Measurements from ENCODE around the gene NCKAP5.

Gene NCKAP5

GRCh38 chr2:132804051-132804450 lies 764.2 kb downstream of the NCKAP5 start:
- Histone ChIP-seq H3K4me1 (ENCODE audit: control insufficient read depth, low read depth, low read length) (peaks cover 5% of the 10 kb centered on the region), H2BK5ac (ENCODE audit: low read length) (no peak overlapping the region), H3K18ac (ENCODE audit: low read length) (no peak overlapping the region), H3K4me2 (ENCODE audit: low read length) (no peak overlapping the region), H3K4ac (ENCODE audit: low read depth, low read length) (no peak overlapping the region), H2BK15ac (replicated peaks; ENCODE audit: low read depth) (no peak overlapping the region), H2BK120ac (ENCODE audit: low read depth, low read length) (no peak overlapping the region), H3K36me3 (ENCODE audit: control insufficient read depth, insufficient read depth, low read length) (no peaks in the 10 kb centered on the region), H3K23ac (ENCODE audit: low read length) (no peak overlapping the region), H3K27ac (ENCODE audit: low read depth, low read length) (no peak overlapping the region), H3K4me3 (ENCODE audit: low read length) (no peak overlapping the region), H3K56ac (ENCODE audit: low read length) (no peak overlapping the region), H3K9ac (ENCODE audit: low read length) (no peak overlapping the region), H3K79me2 (ENCODE audit: control insufficient read depth, insufficient read depth, low read length) (no peaks in the 10 kb centered on the region), H4K5ac (ENCODE audit: low read length) (no peak overlapping the region), H4K8ac (ENCODE audit: low read depth, low read length) (no peak overlapping the region), H2AK5ac (ENCODE audit: low read length) (no peak overlapping the region), H3K79me1 (ENCODE audit: low read length) (no peaks in the 10 kb centered on the region), H3K27me3 (ENCODE audit: insufficient read depth, low read length, poor library complexity) (no peaks in the 10 kb centered on the region)
- DNase-seq = peak; percentile 55
- WGBS (ENCODE audit: extremely low coverage, insufficient coverage, low lambda C conversion rate) = no CpG with 5 or more reads among the region's 4 CpGs

GRCh38 chr2:132798341-132798740 lies 769.9 kb downstream of the NCKAP5 start:
- Histone ChIP-seq H2BK120ac (ENCODE audit: low read depth, low read length) (no peak overlapping the region), H2AK5ac (ENCODE audit: low read length) (no peak overlapping the region), H3K18ac (ENCODE audit: low read length) (no peak overlapping the region), H3K4ac (ENCODE audit: low read depth, low read length) (no peak overlapping the region), H3K56ac (ENCODE audit: low read length) (no peak overlapping the region), H3K23ac (ENCODE audit: low read length) (no peak overlapping the region), H3K36me3 (ENCODE audit: control insufficient read depth, insufficient read depth, low read length) (no peaks in the 10 kb centered on the region), H3K9ac (ENCODE audit: low read length) (no peak overlapping the region), H2BK5ac (ENCODE audit: low read length) (no peak overlapping the region), H3K4me3 (ENCODE audit: low read length) (no peak overlapping the region), H3K4me2 (ENCODE audit: low read length) (no peak overlapping the region), H4K5ac (ENCODE audit: low read length) (no peak overlapping the region), H3K27ac (ENCODE audit: low read depth, low read length) (no peak overlapping the region), H3K79me1 (ENCODE audit: low read length) (no peaks in the 10 kb centered on the region), H3K79me2 (ENCODE audit: control insufficient read depth, insufficient read depth, low read length) (no peaks in the 10 kb centered on the region), H4K8ac (ENCODE audit: low read depth, low read length) (no peak overlapping the region), H3K4me1 (ENCODE audit: control insufficient read depth, low read depth, low read length) (no peaks in the 10 kb centered on the region), H2BK15ac (replicated peaks; ENCODE audit: low read depth) (no peak overlapping the region), H3K27me3 (ENCODE audit: insufficient read depth, low read length, poor library complexity) (no peaks in the 10 kb centered on the region)
- DNase-seq = no peak

GRCh38 chr2:132797556-132797955 lies 770.7 kb downstream of the NCKAP5 start:
- no peaks in the 10 kb centered on the region for H3K36me3 ChIP-seq (ENCODE audit: control insufficient read depth, insufficient read depth, low read length)
- H3K27me3 ChIP-seq (ENCODE audit: insufficient read depth, low read length, poor library complexity) = no peaks in the 10 kb centered on the region
- WGBS (ENCODE audit: extremely low coverage, insufficient coverage, low lambda C conversion rate) = no CpG with 5 or more reads among the region's 3 CpGs
- no peak overlapping the region for H3K4ac ChIP-seq (ENCODE audit: low read depth, low read length)
- H3K4me1 ChIP-seq (ENCODE audit: control insufficient read depth, low read depth, low read length) = no peaks in the 10 kb centered on the region
- no peak overlapping the region for H2BK5ac ChIP-seq (ENCODE audit: low read length)
- no peak overlapping the region for H3K18ac ChIP-seq (ENCODE audit: low read length)
- H2BK120ac ChIP-seq (ENCODE audit: low read depth, low read length) = no peak overlapping the region
- H3K27ac ChIP-seq (ENCODE audit: low read depth, low read length) = no peak overlapping the region
- H3K56ac ChIP-seq (ENCODE audit: low read length) = no peak overlapping the region
- H3K9ac ChIP-seq (ENCODE audit: low read length) = no peak overlapping the region
- no peak overlapping the region for H2AK5ac ChIP-seq (ENCODE audit: low read length)
- H4K8ac ChIP-seq (ENCODE audit: low read depth, low read length) = no peak overlapping the region
- no peak overlapping the region for H3K4me3 ChIP-seq (ENCODE audit: low read length)
- DNase-seq = no peak
- no peak overlapping the region for H3K23ac ChIP-seq (ENCODE audit: low read length)
- H3K79me2 ChIP-seq (ENCODE audit: control insufficient read depth, insufficient read depth, low read length) = no peaks in the 10 kb centered on the region
- no peak overlapping the region for H3K4me2 ChIP-seq (ENCODE audit: low read length)
- no peaks in the 10 kb centered on the region for H3K79me1 ChIP-seq (ENCODE audit: low read length)
- no peak overlapping the region for H2BK15ac ChIP-seq (replicated peaks; ENCODE audit: low read depth)
- no peak overlapping the region for H4K5ac ChIP-seq (ENCODE audit: low read length)

- Histone ChIP-seq H2BK5ac (ENCODE audit: low read length) (no peak overlapping the region), H3K9ac (ENCODE audit: low read length) (no peak overlapping the region), H3K4ac (ENCODE audit: low read depth, low read length) (no peak overlapping the region), H3K27ac (ENCODE audit: low read depth, low read length) (no peak overlapping the region), H3K56ac (ENCODE audit: low read length) (no peak overlapping the region), H2BK120ac (ENCODE audit: low read depth, low read length) (no peak overlapping the region), H3K4me2 (ENCODE audit: low read length) (no peak overlapping the region), H3K36me3 (ENCODE audit: control insufficient read depth, insufficient read depth, low read length) (no peaks in the 10 kb centered on the region), H2AK5ac (ENCODE audit: low read length) (no peak overlapping the region), H3K27me3 (ENCODE audit: insufficient read depth, low read length, poor library complexity) (no peaks in the 10 kb centered on the region), H3K79me1 (ENCODE audit: low read length) (no peaks in the 10 kb centered on the region), H3K79me2 (ENCODE audit: control insufficient read depth, insufficient read depth, low read length) (no peaks in the 10 kb centered on the region), H3K23ac (ENCODE audit: low read length) (no peak overlapping the region), H3K4me3 (ENCODE audit: low read length) (no peak overlapping the region), H2BK15ac (replicated peaks; ENCODE audit: low read depth) (no peak overlapping the region), H3K18ac (ENCODE audit: low read length) (no peak overlapping the region), H4K8ac (ENCODE audit: low read depth, low read length) (no peak overlapping the region), H3K4me1 (ENCODE audit: control insufficient read depth, low read depth, low read length) (no peaks in the 10 kb centered on the region), H4K5ac (ENCODE audit: low read length) (no peak overlapping the region)
- no CpG with 5 or more reads among the region's 3 CpGs for WGBS (ENCODE audit: extremely low coverage, insufficient coverage, low lambda C conversion rate)
- DNase-seq = no peak
Observed at GRCh38 chr2:132797071-132797470, 771.2 kb downstream of the NCKAP5 start.

- H3K4me3 ChIP-seq (ENCODE audit: low read length) = no peak overlapping the region
- no peak overlapping the region for H3K4ac ChIP-seq (ENCODE audit: low read depth, low read length)
- no peak overlapping the region for H2BK5ac ChIP-seq (ENCODE audit: low read length)
- no peak overlapping the region for H3K23ac ChIP-seq (ENCODE audit: low read length)
- no peak overlapping the region for H2BK120ac ChIP-seq (ENCODE audit: low read depth, low read length)
- H3K27me3 ChIP-seq (ENCODE audit: insufficient read depth, low read length, poor library complexity) = no peaks in the 10 kb centered on the region
- no peak overlapping the region for H2AK5ac ChIP-seq (ENCODE audit: low read length)
- H3K27ac ChIP-seq (ENCODE audit: low read depth, low read length) = no peak overlapping the region
- no peak overlapping the region for H3K18ac ChIP-seq (ENCODE audit: low read length)
- H3K36me3 ChIP-seq (ENCODE audit: control insufficient read depth, insufficient read depth, low read length) = no peaks in the 10 kb centered on the region
- no peak overlapping the region for H3K56ac ChIP-seq (ENCODE audit: low read length)
- H4K8ac ChIP-seq (ENCODE audit: low read depth, low read length) = no peak overlapping the region
- no peak overlapping the region for H3K9ac ChIP-seq (ENCODE audit: low read length)
- H2BK15ac ChIP-seq (replicated peaks; ENCODE audit: low read depth) = no peak overlapping the region
- DNase-seq = no peak
- no peaks in the 10 kb centered on the region for H3K79me2 ChIP-seq (ENCODE audit: control insufficient read depth, insufficient read depth, low read length)
- no CpG with 5 or more reads among the region's 2 CpGs for WGBS (ENCODE audit: extremely low coverage, insufficient coverage, low lambda C conversion rate)
- H3K4me1 ChIP-seq (ENCODE audit: control insufficient read depth, low read depth, low read length) = no peaks in the 10 kb centered on the region
- H4K5ac ChIP-seq (ENCODE audit: low read length) = no peak overlapping the region
- no peak overlapping the region for H3K4me2 ChIP-seq (ENCODE audit: low read length)
- no peaks in the 10 kb centered on the region for H3K79me1 ChIP-seq (ENCODE audit: low read length)
Observed at GRCh38 chr2:132795220-132795619, 773.0 kb downstream of the NCKAP5 start.

GRCh38 chr2:132793532-132793931 lies 774.7 kb downstream of the NCKAP5 start:
- no peak overlapping the region for H2BK120ac ChIP-seq (ENCODE audit: low read depth, low read length)
- DNase-seq = no peak
- H3K27me3 ChIP-seq (ENCODE audit: insufficient read depth, low read length, poor library complexity) = no peaks in the 10 kb centered on the region
- no peaks in the 10 kb centered on the region for H3K36me3 ChIP-seq (ENCODE audit: control insufficient read depth, insufficient read depth, low read length)
- H3K4me3 ChIP-seq (ENCODE audit: low read length) = no peak overlapping the region
- H3K4me2 ChIP-seq (ENCODE audit: low read length) = no peak overlapping the region
- H2BK15ac ChIP-seq (replicated peaks; ENCODE audit: low read depth) = no peak overlapping the region
- no peaks in the 10 kb centered on the region for H3K4me1 ChIP-seq (ENCODE audit: control insufficient read depth, low read depth, low read length)
- no peak overlapping the region for H3K9ac ChIP-seq (ENCODE audit: low read length)
- no peak overlapping the region for H4K5ac ChIP-seq (ENCODE audit: low read length)
- no peak overlapping the region for H3K23ac ChIP-seq (ENCODE audit: low read length)
- no peak overlapping the region for H3K27ac ChIP-seq (ENCODE audit: low read depth, low read length)
- H2BK5ac ChIP-seq (ENCODE audit: low read length) = no peak overlapping the region
- no CpG with 5 or more reads among the region's 8 CpGs for WGBS (ENCODE audit: extremely low coverage, insufficient coverage, low lambda C conversion rate)
- no peak overlapping the region for H3K56ac ChIP-seq (ENCODE audit: low read length)
- no peak overlapping the region for H3K18ac ChIP-seq (ENCODE audit: low read length)
- no peaks in the 10 kb centered on the region for H3K79me2 ChIP-seq (ENCODE audit: control insufficient read depth, insufficient read depth, low read length)
- H3K79me1 ChIP-seq (ENCODE audit: low read length) = no peaks in the 10 kb centered on the region
- H4K8ac ChIP-seq (ENCODE audit: low read depth, low read length) = no peak overlapping the region
- H2AK5ac ChIP-seq (ENCODE audit: low read length) = no peak overlapping the region
- H3K4ac ChIP-seq (ENCODE audit: low read depth, low read length) = no peak overlapping the region
